MM.1S (cell line): ENCODE data around the gene LPA.

Source experiments
- CTCF ChIP-seq: fragments of 300-600 bp; sonication (generic); IDR thresholded peaks from 2 replicates; pipeline ENCODE4 v1.5.1; 2016; ENCODE audit warnings: antibody characterized with exemption, low read length, mixed read lengths
- EZH2phosphoT487 ChIP-seq: fragments of 300-600 bp; sonication (generic); IDR thresholded peaks from 2 replicates; pipeline ENCODE4 v1.6.1; 2018; ENCODE audit warnings: antibody characterized with exemption, low read length

GRCh38 chr6:160692369-160692959 lies 28.4 kb upstream of the LPA start:
- TF ChIP-seq EZH2phosphoT487 (no peak), CTCF (no peak)
